ENCODE data around the gene MBP.

Gene MBP

GRCh38 chr18:76986406-76986805 is 146.2 kb downstream of the MBP start:
- no peak for DNase-seq (ENCODE audit: low read depth)

- DNase-seq (ENCODE audit: low read depth) = no peak
Measured at GRCh38 chr18:76985951-76986236, 146.7 kb downstream of the MBP start.

GRCh38 chr18:76985156-76985950 is 147.2 kb downstream of the MBP start:
- DNase-seq (ENCODE audit: low read depth) = no peak

GRCh38 chr18:76984193-76985155 is 148.1 kb downstream of the MBP start:
- no peak for DNase-seq (ENCODE audit: low read depth)

- DNase-seq (ENCODE audit: low read depth) = no peak
Measured at GRCh38 chr18:76983613-76984051, 149.0 kb downstream of the MBP start.

- DNase-seq (ENCODE audit: low read depth) = peak; percentile 10
Measured at GRCh38 chr18:76982841-76983583, 149.6 kb downstream of the MBP start.

- DNase-seq (ENCODE audit: low read depth) = no peak
Measured at GRCh38 chr18:76982038-76982437, 150.5 kb downstream of the MBP start.

- DNase-seq (ENCODE audit: low read depth) = no peak
Measured at GRCh38 chr18:76981396-76981968, 151.1 kb downstream of the MBP start.

GRCh38 chr18:76980663-76981395 is 151.8 kb downstream of the MBP start:
- no peak for DNase-seq (ENCODE audit: low read depth)

- DNase-seq (ENCODE audit: low read depth) = no peak
Measured at GRCh38 chr18:76979906-76980305, 152.7 kb downstream of the MBP start.

- no peak for DNase-seq (ENCODE audit: low read depth)
Measured at GRCh38 chr18:76979111-76979751, 153.4 kb downstream of the MBP start.

GRCh38 chr18:76978616-76979015 is 154.0 kb downstream of the MBP start:
- no peak for DNase-seq (ENCODE audit: low read depth)

- DNase-seq (ENCODE audit: low read depth) = no peak
Measured at GRCh38 chr18:76977684-76978232, 154.8 kb downstream of the MBP start.

GRCh38 chr18:76977108-76977621 is 155.4 kb downstream of the MBP start:
- DNase-seq (ENCODE audit: low read depth) = no peak

- DNase-seq (ENCODE audit: low read depth) = no peak
Measured at GRCh38 chr18:76975577-76976110, 156.9 kb downstream of the MBP start.

GRCh38 chr18:76974386-76974785 is 158.2 kb downstream of the MBP start:
- DNase-seq (ENCODE audit: low read depth) = no peak

- no peak for DNase-seq (ENCODE audit: low read depth)
Measured at GRCh38 chr18:76973520-76974266, 158.9 kb downstream of the MBP start.

GRCh38 chr18:76972846-76973519 is 159.6 kb downstream of the MBP start:
- DNase-seq (ENCODE audit: low read depth) = no peak

GRCh38 chr18:76972241-76972640 is 160.3 kb downstream of the MBP start:
- DNase-seq (ENCODE audit: low read depth) = no peak

All from GM04503 (cell line).